OCI-LY1 (cell line): Measurements from ENCODE around the gene PLTP.
"Not testable (repeated sequence)": the region's sequence is repeated elsewhere in the genome, so short reads cannot be mapped to it uniquely, and the experiment has no call there.

Experiments used
- H2AFZ ChIP-seq: fragments of 200-600 bp; sonication (generic), shearing (Covaris generic); 2 replicates; pipeline ENCODE4 v1.6.0; 2014; ENCODE audit warnings: antibody characterized with exemption, mild to moderate bottlenecking, low read length
- H3F3A ChIP-seq: fragments of 200-600 bp; sonication (generic), shearing (Covaris generic); 2 replicates; pipeline ENCODE4 v1.6.0; 2014; ENCODE audit warnings: mild to moderate bottlenecking, antibody characterized with exemption, low read length, moderate library complexity; ENCODE audit not compliant: insufficient read depth
- H3K27ac ChIP-seq: fragments of 200-600 bp; sonication (generic); 2 replicates; pipeline ENCODE4 v1.5.1; 2014; ENCODE audit warnings: low read length, mixed run types, mild to moderate bottlenecking, low read depth; ENCODE audit not compliant: poor library complexity, severe bottlenecking
- H3K27me3 ChIP-seq: fragments of 200-600 bp; sonication (generic); 2 replicates; pipeline ENCODE4 v1.6.0; 2014; ENCODE audit warnings: antibody characterized with exemption, mild to moderate bottlenecking, low read length, moderate library complexity; ENCODE audit not compliant: insufficient read depth
- H3K36me3 ChIP-seq: fragments of 200-600 bp; sonication (generic); 2 replicates; pipeline ENCODE4 v1.6.1; 2014; ENCODE audit warnings: mild to moderate bottlenecking, antibody characterized with exemption, low read length, moderate library complexity, mixed read lengths; ENCODE audit not compliant: insufficient read depth
- H3K4me1 ChIP-seq: fragments of 200-600 bp; sonication (generic); 2 replicates; pipeline ENCODE4 v1.5.1; 2014; ENCODE audit warnings: mild to moderate bottlenecking, low read length, moderate library complexity; ENCODE audit not compliant: insufficient read depth, severe bottlenecking
- H3K4me2 ChIP-seq: fragments of 200-600 bp; sonication (generic), shearing (Covaris generic); 2 replicates; pipeline ENCODE4 v1.6.1; 2014; ENCODE audit warnings: low read length
- H3K4me3 ChIP-seq: fragments of 200-600 bp; sonication (generic); 2 replicates; pipeline ENCODE4 v1.5.1; 2014; ENCODE audit warnings: low read length, low read depth, mild to moderate bottlenecking, mixed read lengths; ENCODE audit not compliant: poor library complexity, severe bottlenecking
- H3K79me2 ChIP-seq: fragments of 200-600 bp; shearing (Covaris generic); 2 replicates; pipeline ENCODE4 v1.6.1; 2016; ENCODE audit warnings: mixed run types, low read length, mixed read lengths; ENCODE audit not compliant: insufficient read depth
- H3K9ac ChIP-seq: fragments of 200-600 bp; sonication (generic), shearing (Covaris generic); 2 replicates; pipeline ENCODE4 v1.6.1; 2014; ENCODE audit warnings: mild to moderate bottlenecking, low read length, mixed read lengths
- H3K9me2 ChIP-seq: fragments of 200-600 bp; sonication (generic), shearing (Covaris generic); 2 replicates; pipeline ENCODE4 v1.6.1; 2014; ENCODE audit warnings: low read depth, mild to moderate bottlenecking, low read length, mixed read lengths
- H3K9me3 ChIP-seq: fragments of 200-600 bp; shearing (Covaris generic); 2 replicates; pipeline ENCODE4 v1.6.1; 2014; ENCODE audit warnings: low read length, mixed read lengths
- H4K20me1 ChIP-seq: fragments of 200-600 bp; sonication (generic), shearing (Covaris generic); 2 replicates; pipeline ENCODE4 v1.6.0; 2016; ENCODE audit warnings: mild to moderate bottlenecking, low read length; ENCODE audit not compliant: insufficient read depth
- EZH2 ChIP-seq: fragments of 200-600 bp; sonication (generic), shearing (Covaris generic); IDR thresholded peaks from 2 replicates; pipeline ENCODE4 v1.8.0; 2017; ENCODE audit warnings: borderline replicate concordance, mixed run types, mild to moderate bottlenecking, antibody characterized with exemption, low read length, moderate library complexity, mixed read lengths
- TF ChIP-seq, protein P1 (sequence below): fragments of 200-600 bp; sonication (generic), shearing (Covaris generic); IDR thresholded peaks from 2 replicates; pipeline ENCODE4 v1.5.1; 2017; ENCODE audit warnings: mild to moderate bottlenecking, antibody characterized with exemption, low read length, moderate library complexity, mixed read lengths

PLTP gene

DNA sequence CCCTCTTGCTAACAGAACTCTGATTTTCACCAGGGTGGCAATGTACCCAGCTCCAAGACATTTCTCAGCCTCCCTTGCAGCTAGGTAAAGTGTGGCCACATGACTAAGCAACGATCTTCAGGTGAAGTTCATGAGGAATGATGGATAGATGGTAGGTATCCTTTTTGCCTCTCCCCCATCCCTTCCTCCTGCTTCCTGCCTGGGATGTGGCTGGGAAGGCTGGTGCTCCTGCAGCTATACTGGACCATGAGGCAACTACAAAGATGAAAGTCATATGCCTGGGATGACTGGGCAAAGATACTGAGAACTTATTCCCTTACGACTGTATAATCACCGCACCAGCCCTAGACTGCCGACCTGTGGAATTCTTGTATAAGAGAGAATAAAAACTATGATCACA lies 46.6 kb upstream of the PLTP start:
- H3K36me3 ChIP-seq = peaks cover 85% of the 10 kb centered on the region
- no peaks in the 10 kb centered on the region for H3K4me1 ChIP-seq
- TF ChIP-seq, protein P1, sequence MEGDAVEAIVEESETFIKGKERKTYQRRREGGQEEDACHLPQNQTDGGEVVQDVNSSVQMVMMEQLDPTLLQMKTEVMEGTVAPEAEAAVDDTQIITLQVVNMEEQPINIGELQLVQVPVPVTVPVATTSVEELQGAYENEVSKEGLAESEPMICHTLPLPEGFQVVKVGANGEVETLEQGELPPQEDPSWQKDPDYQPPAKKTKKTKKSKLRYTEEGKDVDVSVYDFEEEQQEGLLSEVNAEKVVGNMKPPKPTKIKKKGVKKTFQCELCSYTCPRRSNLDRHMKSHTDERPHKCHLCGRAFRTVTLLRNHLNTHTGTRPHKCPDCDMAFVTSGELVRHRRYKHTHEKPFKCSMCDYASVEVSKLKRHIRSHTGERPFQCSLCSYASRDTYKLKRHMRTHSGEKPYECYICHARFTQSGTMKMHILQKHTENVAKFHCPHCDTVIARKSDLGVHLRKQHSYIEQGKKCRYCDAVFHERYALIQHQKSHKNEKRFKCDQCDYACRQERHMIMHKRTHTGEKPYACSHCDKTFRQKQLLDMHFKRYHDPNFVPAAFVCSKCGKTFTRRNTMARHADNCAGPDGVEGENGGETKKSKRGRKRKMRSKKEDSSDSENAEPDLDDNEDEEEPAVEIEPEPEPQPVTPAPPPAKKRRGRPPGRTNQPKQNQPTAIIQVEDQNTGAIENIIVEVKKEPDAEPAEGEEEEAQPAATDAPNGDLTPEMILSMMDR = no peak
- TF ChIP-seq EZH2 = no peak
- H2AFZ ChIP-seq = no peak overlapping the region
- H3K9me3 ChIP-seq = no peaks in the 10 kb centered on the region
- H3F3A ChIP-seq = no peaks in the 10 kb centered on the region
- H3K79me2 ChIP-seq = no peaks in the 10 kb centered on the region
- H3K27ac ChIP-seq = no peak overlapping the region
- no peaks in the 10 kb centered on the region for H3K9me2 ChIP-seq
- H4K20me1 ChIP-seq = no peaks in the 10 kb centered on the region
- no peaks in the 10 kb centered on the region for H3K27me3 ChIP-seq
- H3K4me2 ChIP-seq = no peak overlapping the region
- H3K9ac ChIP-seq = no peak overlapping the region
- no peak overlapping the region for H3K4me3 ChIP-seq

DNA sequence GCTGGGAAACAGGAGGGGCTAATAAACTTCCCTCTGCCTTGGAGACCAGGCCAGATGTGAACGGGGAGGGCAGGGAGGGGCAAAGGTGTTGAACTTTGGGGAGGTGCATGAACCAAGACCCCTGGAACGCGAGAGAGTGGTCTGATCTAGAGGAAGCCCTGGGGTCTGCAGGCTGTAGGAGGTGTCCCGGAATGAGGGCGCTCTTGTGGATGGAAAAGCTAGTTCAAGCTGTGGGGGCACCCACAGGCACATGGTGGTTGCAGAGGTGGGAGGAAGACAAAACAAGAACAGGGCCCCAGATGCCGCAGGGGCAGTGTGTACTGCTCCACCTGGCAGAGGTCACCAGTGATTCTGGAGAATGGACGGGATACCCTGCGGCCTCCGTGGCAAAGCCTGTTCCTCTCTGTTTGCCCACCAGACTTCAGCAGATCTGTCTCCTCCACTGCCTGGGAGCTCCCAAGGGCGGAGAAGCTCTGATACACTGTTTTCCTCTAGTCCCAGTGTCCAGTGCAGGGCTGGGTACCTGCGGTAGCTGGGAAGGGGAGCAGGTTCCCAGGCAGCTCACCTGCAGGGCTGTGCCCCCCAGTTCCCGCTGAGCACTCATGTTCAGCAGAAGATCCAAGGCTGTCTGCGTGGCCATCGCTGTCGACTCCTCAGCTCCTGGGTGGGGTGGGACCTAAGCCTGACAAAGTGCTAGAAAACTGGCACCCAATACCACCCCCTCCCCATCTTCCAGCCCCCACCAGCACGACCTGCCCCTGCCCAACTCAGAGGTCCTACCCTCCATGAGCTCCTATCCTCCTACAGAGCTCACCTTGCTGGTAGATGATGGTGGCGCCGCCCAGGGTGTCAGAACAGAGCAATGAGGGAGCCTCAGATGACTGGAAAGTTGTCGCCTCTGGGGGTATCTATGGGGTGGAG lies 45.3 kb upstream of the PLTP start:
- TF ChIP-seq, protein P1 = no peak
- no peak for TF ChIP-seq EZH2

DNA sequence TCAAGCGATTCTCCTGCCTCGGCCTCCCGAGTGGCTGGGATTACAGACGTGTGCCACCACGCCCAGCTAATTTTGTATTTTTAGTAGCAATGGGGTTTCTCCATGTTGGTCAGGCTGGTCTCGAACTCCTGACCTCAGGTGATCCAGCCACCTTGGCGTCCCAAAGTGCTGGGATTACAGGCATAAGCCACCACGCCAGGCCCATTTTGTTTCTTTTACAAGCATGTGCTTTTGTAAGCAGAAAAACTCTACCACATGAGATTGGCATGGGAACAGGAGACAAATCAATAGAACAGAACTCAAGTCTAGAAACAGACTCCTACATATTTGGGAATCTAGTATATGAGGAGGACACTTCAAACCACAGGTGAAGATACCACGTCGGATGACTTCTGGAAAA lies 44.4 kb upstream of the PLTP start:
- H2AFZ ChIP-seq, H3K4me2 ChIP-seq, H3K4me1 ChIP-seq, H4K20me1 ChIP-seq, H3K4me3 ChIP-seq, H3K27ac ChIP-seq, H3K9me2 ChIP-seq, H3F3A ChIP-seq, H3K9me3 ChIP-seq, H3K79me2 ChIP-seq, H3K27me3 ChIP-seq, H3K9ac ChIP-seq: not testable (repeated sequence)
- peaks cover 86% of the 10 kb centered on the region for H3K36me3 ChIP-seq

More for the DNA sequence above, 45.3 kb upstream of the PLTP start:
- Histone ChIP-seq H4K20me1 (no peaks in the 10 kb centered on the region), H3K4me3 (no peak overlapping the region), H3K4me2 (no peak overlapping the region), H3K9me3 (no peaks in the 10 kb centered on the region), H3K36me3 (peaks cover 86% of the 10 kb centered on the region), H3K27me3 (no peaks in the 10 kb centered on the region), H3K9me2 (no peaks in the 10 kb centered on the region), H3K79me2 (no peaks in the 10 kb centered on the region), H3K9ac (no peak overlapping the region), H2AFZ (no peak overlapping the region), H3K27ac (no peak overlapping the region), H3F3A (no peaks in the 10 kb centered on the region), H3K4me1 (no peaks in the 10 kb centered on the region)

DNA sequence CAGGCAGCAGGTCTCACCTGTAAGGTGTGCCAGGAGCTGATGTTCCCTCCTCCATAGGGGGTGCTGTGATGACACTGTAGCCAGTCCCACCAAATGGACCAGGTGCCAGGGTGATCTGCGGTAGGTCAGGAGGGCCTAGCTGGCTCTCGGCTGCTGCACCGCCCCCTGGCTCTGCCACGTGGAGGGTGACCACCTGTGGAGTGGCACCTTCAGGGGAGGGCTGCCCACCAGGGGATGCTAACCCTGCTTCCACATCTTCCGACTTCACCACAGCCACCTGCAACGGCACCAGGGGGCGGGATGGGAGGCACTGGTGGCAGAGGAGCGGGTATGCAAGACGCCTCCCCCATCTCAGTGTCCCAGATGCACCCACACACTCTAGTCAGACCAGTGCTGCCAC lies 41.7 kb upstream of the PLTP start:
- no peaks in the 10 kb centered on the region for H3K9me3 ChIP-seq
- no peak for TF ChIP-seq EZH2
- TF ChIP-seq, protein P1 = no peak
- peaks cover 84% of the 10 kb centered on the region for H3K36me3 ChIP-seq
- no peak overlapping the region for H3K9ac ChIP-seq
- no peaks in the 10 kb centered on the region for H3K4me1 ChIP-seq
- no peak overlapping the region for H2AFZ ChIP-seq
- no peak overlapping the region for H3K27ac ChIP-seq
- no peaks in the 10 kb centered on the region for H3K9me2 ChIP-seq
- no peaks in the 10 kb centered on the region for H3K27me3 ChIP-seq
- H4K20me1 ChIP-seq = no peaks in the 10 kb centered on the region
- H3K4me3 ChIP-seq = no peak overlapping the region
- no peak overlapping the region for H3K4me2 ChIP-seq
- H3F3A ChIP-seq = no peaks in the 10 kb centered on the region
- no peaks in the 10 kb centered on the region for H3K79me2 ChIP-seq
